BLaER1 treated with 17β-estradiol and CSF1 and Interleukin-3, amounts not matched to agents 10 nM and 100 nM (cell line): Measurements from ENCODE around the gene TMEM212.

ENCODE experiments used
- H3K27ac ChIP-seq, 11 experiments: shearing (Covaris generic); formaldehyde crosslinking; 2 replicates each; pipeline ENCODE4 v1.8.1; 2022
- H3K27me3 ChIP-seq, 11 experiments: shearing (Covaris generic); formaldehyde crosslinking; 2 replicates each; pipeline ENCODE4 v1.8.1; 2022
- H3K36me3 ChIP-seq, 11 experiments: shearing (Covaris generic); formaldehyde crosslinking; 2 replicates each; pipeline ENCODE4 v1.8.1; 2022
- H3K4me1 ChIP-seq, 10 experiments: shearing (Covaris generic); formaldehyde crosslinking; 2 replicates each; pipeline ENCODE4 v1.8.1; 2022
- H3K4me2 ChIP-seq, 11 experiments: shearing (Covaris generic); formaldehyde crosslinking; 2 replicates each; pipeline ENCODE4 v1.8.1; 2022
- H3K4me3 ChIP-seq, 10 experiments: shearing (Covaris generic); formaldehyde crosslinking; 2 replicates each; pipeline ENCODE4 v1.8.1; 2022
- H3K9ac ChIP-seq, 11 experiments: shearing (Covaris generic); formaldehyde crosslinking; 2 replicates each; pipeline ENCODE4 v1.8.1; 2022
- H3K9me3 ChIP-seq, 11 experiments: shearing (Covaris generic); formaldehyde crosslinking; replicated peaks in 1 of 11; 2 replicates each; pipeline ENCODE4 v1.8.1; 2022
- H4K20me1 ChIP-seq, 11 experiments: shearing (Covaris generic); formaldehyde crosslinking; 2 replicates each; pipeline ENCODE4 v1.8.1; 2022
- Cebpa-rat ChIP-seq, 11 experiments: shearing (Covaris generic); IDR thresholded peaks; 2 replicates each; pipeline ENCODE4 v1.8.1; 2022

The TMEM212 gene

GRCh38 chr3:171878461-171879225 is 35.5 kb downstream of the TMEM212 start:
- Histone ChIP-seq H3K9ac (no peak overlapping the region), H3K27ac (no peak overlapping the region), H3K36me3 (no peaks in the 10 kb centered on the region), H4K20me1 (no peaks in the 10 kb centered on the region), H3K4me1 (peaks cover 0 to 10% (median 8%) of the 10 kb centered on the region in 10 experiments; a peak in 15 of 20 replicates), H3K9me3 (no peaks in the 10 kb centered on the region), H3K27me3 (no peaks in the 10 kb centered on the region), H3K4me2 (no peak overlapping the region), H3K4me3 (no peak overlapping the region)
- no peak for TF ChIP-seq Cebpa-rat (IDR thresholded peaks at IDR 0.05)

GRCh38 chr3:171879472-171879871 is 36.3 kb downstream of the TMEM212 start:
- Histone ChIP-seq H3K36me3 (no peaks in the 10 kb centered on the region), H3K27me3 (no peaks in the 10 kb centered on the region), H3K27ac (no peak overlapping the region), H3K4me3 (no peak overlapping the region), H3K9me3 (no peaks in the 10 kb centered on the region), H3K9ac (no peak overlapping the region), H3K4me1 (peaks cover 0 to 6% (median 5%) of the 10 kb centered on the region in 10 experiments; a peak in 15 of 20 replicates), H3K4me2 (no peak overlapping the region), H4K20me1 (no peaks in the 10 kb centered on the region)
- no peak for TF ChIP-seq Cebpa-rat (IDR thresholded peaks at IDR 0.05)

- no peak overlapping the region for H3K9ac ChIP-seq
- H3K4me3 ChIP-seq, result no peak overlapping the region
- no peak overlapping the region for H3K27ac ChIP-seq
- H3K27me3 ChIP-seq, result no peaks in the 10 kb centered on the region
- no peaks in the 10 kb centered on the region for H3K36me3 ChIP-seq
- no peaks in the 10 kb centered on the region for H4K20me1 ChIP-seq
- H3K4me2 ChIP-seq, result no peak overlapping the region
- H3K9me3 ChIP-seq, result no peaks in the 10 kb centered on the region
- no peak for TF ChIP-seq Cebpa-rat (IDR thresholded peaks at IDR 0.05)
- H3K4me1 ChIP-seq, result peaks cover 0 to 3% (median 0%) of the 10 kb centered on the region in 10 experiments; a peak in 3 of 20 replicates
Observed at GRCh38 chr3:171880101-171880870, 37.1 kb downstream of the TMEM212 start.

- no peak overlapping the region for H3K4me3 ChIP-seq
- peaks cover 0 to 3% (median 0%) of the 10 kb centered on the region in 10 experiments; a peak in 3 of 20 replicates for H3K4me1 ChIP-seq
- no peak for TF ChIP-seq Cebpa-rat (IDR thresholded peaks at IDR 0.05)
- no peaks in the 10 kb centered on the region for H4K20me1 ChIP-seq
- H3K27ac ChIP-seq, result no peak overlapping the region
- no peaks in the 10 kb centered on the region for H3K36me3 ChIP-seq
- no peak overlapping the region for H3K9ac ChIP-seq
- H3K27me3 ChIP-seq, result no peaks in the 10 kb centered on the region
- no peak overlapping the region for H3K4me2 ChIP-seq
- H3K9me3 ChIP-seq, result no peaks in the 10 kb centered on the region
Observed at GRCh38 chr3:171881251-171881650, 38.1 kb downstream of the TMEM212 start.

- Histone ChIP-seq H3K9ac (no peak overlapping the region), H4K20me1 (no peaks in the 10 kb centered on the region), H3K27me3 (no peaks in the 10 kb centered on the region), H3K27ac (no peak overlapping the region), H3K4me3 (no peak overlapping the region), H3K9me3 (peaks cover 0 to 5% (median 0%) of the 10 kb centered on the region in 11 experiments; a peak in 2 of 22 replicates), H3K4me2 (no peak overlapping the region), H3K4me1 (peaks cover 0 to 3% (median 0%) of the 10 kb centered on the region in 10 experiments; a peak in 3 of 20 replicates), H3K36me3 (no peaks in the 10 kb centered on the region)
- no peak for TF ChIP-seq Cebpa-rat (IDR thresholded peaks at IDR 0.05)
Observed at GRCh38 chr3:171883257-171883892, 40.2 kb downstream of the TMEM212 start.

GRCh38 chr3:171883893-171884279 is 40.7 kb downstream of the TMEM212 start:
- no peak overlapping the region for H3K27ac ChIP-seq
- H3K4me1 ChIP-seq, result peaks cover 0 to 3% (median 0%) of the 10 kb centered on the region in 10 experiments; a peak in 3 of 20 replicates
- no peaks in the 10 kb centered on the region for H3K36me3 ChIP-seq
- no peak overlapping the region for H3K9ac ChIP-seq
- no peak overlapping the region for H3K4me2 ChIP-seq
- H3K9me3 ChIP-seq, result peaks cover 0 to 5% (median 0%) of the 10 kb centered on the region in 11 experiments; a peak in 2 of 22 replicates
- no peaks in the 10 kb centered on the region for H4K20me1 ChIP-seq
- H3K4me3 ChIP-seq, result no peak overlapping the region
- H3K27me3 ChIP-seq, result no peaks in the 10 kb centered on the region
- no peak for TF ChIP-seq Cebpa-rat (IDR thresholded peaks at IDR 0.05)

- no peaks in the 10 kb centered on the region for H4K20me1 ChIP-seq
- peaks cover 0 to 3% (median 0%) of the 10 kb centered on the region in 10 experiments; a peak in 2 of 20 replicates for H3K4me1 ChIP-seq
- TF ChIP-seq Cebpa-rat (IDR thresholded peaks at IDR 0.05), result no peak
- no peaks in the 10 kb centered on the region for H3K36me3 ChIP-seq
- peaks cover 5 to 16% (median 10%) of the 10 kb centered on the region in 11 experiments; a peak in 12 of 22 replicates for H3K9me3 ChIP-seq
- no peak overlapping the region for H3K4me2 ChIP-seq
- no peak overlapping the region for H3K4me3 ChIP-seq
- no peak overlapping the region for H3K27ac ChIP-seq
- no peaks in the 10 kb centered on the region for H3K27me3 ChIP-seq
- H3K9ac ChIP-seq, result no peak overlapping the region
Observed at GRCh38 chr3:171888466-171888865, 45.3 kb downstream of the TMEM212 start.

- H3K36me3 ChIP-seq, result no peaks in the 10 kb centered on the region
- no peaks in the 10 kb centered on the region for H3K4me1 ChIP-seq
- H3K27me3 ChIP-seq, result no peaks in the 10 kb centered on the region
- no peak overlapping the region for H3K9ac ChIP-seq
- H3K9me3 ChIP-seq, result peaks cover 5 to 16% (median 10%) of the 10 kb centered on the region in 11 experiments; a peak in 12 of 22 replicates
- TF ChIP-seq Cebpa-rat (IDR thresholded peaks at IDR 0.05), result no peak
- no peak overlapping the region for H3K4me3 ChIP-seq
- no peak overlapping the region for H3K4me2 ChIP-seq
- H3K27ac ChIP-seq, result no peak overlapping the region
- H4K20me1 ChIP-seq, result no peaks in the 10 kb centered on the region
Observed at GRCh38 chr3:171890398-171890797, 47.2 kb downstream of the TMEM212 start.

- TF ChIP-seq Cebpa-rat (IDR thresholded peaks at IDR 0.05), result no peak
- Histone ChIP-seq H3K27ac (no peak overlapping the region), H3K36me3 (no peaks in the 10 kb centered on the region)
Observed at GRCh38 chr3:171892457-171892856, 49.3 kb downstream of the TMEM212 start.

More at GRCh38 chr3:171892457-171892856, 49.3 kb downstream of the TMEM212 start:
- no peak overlapping the region for H3K4me3 ChIP-seq
- H3K27me3 ChIP-seq, result no peaks in the 10 kb centered on the region
- no peaks in the 10 kb centered on the region for H3K4me1 ChIP-seq
- H4K20me1 ChIP-seq, result no peaks in the 10 kb centered on the region
- H3K4me2 ChIP-seq, result no peak overlapping the region
- peaks cover 4 to 15% (median 10%) of the 10 kb centered on the region in 11 experiments; a peak in 12 of 22 replicates for H3K9me3 ChIP-seq
- no peak overlapping the region for H3K9ac ChIP-seq
